HG03039 (cell line): Measurements from ENCODE around the gene TUBB3.

Experiments used
- ATAC-seq: cut with Tn5 transposase; IDR thresholded peaks from one replicate; pipeline ENCODE4 v1.9.1; 2021; ENCODE audit warnings: mild to moderate bottlenecking, moderate library complexity; ENCODE audit not compliant: unreplicated experiment

The TUBB3 gene

DNA sequence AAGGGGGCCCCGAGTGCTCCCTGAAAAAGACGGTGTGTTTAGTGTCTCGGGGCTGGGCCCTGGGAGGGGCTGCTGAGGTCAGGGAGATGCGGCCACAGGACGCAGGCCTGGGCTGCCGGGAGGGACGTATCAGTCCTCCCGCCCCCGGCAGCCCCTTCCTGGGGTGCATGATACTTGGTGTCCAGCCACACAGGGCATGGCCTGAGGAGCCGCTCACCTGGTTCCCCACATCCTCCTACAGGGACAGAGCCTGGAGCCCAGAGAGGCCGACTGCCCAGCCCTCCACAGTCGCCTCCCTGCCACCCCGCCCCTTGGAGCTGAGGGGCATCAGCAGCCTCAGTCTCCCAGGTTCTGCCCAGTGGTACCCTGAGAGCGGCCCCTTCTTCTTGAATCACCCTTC lies 13.4 kb downstream of the TUBB3 start:
- no peak for ATAC-seq

DNA sequence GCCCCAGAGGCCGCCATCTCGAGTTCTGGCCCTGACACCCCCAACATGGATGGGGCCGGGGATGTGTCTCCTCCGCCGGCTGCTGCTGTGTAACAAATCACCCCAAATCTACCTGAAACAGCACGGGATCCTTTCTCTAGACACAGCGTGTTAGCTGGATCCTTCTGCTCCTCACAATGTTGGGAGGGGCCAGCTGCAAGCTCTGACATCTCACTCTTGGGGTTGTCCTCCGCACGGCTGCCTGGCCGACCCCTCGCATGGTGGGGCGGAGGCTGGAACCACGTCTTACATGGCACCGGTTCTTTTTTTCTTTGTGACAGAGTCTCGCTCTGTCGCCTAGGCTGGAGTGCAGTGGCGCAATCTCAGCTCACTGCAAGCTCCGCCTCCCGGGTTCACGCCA lies 13.8 kb downstream of the TUBB3 start:
- ATAC-seq: no peak

DNA sequence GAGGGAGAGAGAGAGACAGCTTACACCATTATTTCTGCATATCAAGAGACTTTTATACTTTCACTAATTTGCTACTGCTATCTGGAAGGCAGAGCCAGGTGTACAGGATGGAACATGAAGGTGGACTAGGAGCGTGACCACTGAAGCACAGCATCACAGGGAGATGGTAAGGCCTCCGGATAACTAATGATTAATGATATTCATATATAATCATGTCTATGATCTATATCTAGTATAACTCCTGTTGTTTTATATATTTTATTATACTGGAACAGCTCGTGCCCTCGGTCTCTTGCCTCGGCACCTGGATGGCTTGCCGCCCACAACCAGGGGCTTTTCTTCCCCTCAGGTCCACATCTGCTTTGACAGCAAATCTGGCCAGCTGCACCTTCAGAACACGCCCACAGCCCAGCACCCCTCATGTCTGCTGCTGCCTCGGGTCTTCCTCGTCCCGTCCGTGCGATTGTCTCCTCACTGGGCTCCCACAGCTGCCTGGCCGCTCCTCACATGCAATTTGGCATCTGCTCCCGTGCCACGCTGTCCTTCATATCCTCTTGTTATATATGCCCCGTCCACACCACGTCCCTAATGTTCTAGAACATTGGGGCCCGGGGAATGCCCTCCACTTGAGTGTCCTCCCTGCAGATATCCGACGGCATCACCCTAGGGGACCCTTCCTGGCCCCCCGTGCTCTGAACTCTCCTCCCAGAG lies 15.2 kb downstream of the TUBB3 start:
- ATAC-seq: no peak

DNA sequence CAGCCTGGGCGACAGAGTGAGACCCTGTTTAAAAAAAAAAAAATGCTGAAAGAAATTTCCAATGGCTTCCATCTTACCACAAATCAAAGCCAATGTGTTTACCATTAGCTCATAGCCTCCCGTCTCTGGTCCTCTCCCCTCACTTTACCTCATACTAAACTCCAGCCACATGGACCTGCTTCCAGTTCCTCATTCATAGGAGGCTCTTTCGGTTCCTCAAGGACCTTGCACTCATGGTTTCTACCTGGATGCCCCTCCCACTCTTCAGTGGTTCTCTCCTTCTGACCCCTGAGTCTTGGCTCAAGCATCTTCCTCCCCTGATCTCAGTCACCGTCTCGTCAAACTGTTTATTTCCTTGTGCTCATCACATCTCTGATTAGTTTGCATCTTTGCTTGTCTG lies 21.6 kb downstream of the TUBB3 start:
- ATAC-seq: no peak

DNA sequence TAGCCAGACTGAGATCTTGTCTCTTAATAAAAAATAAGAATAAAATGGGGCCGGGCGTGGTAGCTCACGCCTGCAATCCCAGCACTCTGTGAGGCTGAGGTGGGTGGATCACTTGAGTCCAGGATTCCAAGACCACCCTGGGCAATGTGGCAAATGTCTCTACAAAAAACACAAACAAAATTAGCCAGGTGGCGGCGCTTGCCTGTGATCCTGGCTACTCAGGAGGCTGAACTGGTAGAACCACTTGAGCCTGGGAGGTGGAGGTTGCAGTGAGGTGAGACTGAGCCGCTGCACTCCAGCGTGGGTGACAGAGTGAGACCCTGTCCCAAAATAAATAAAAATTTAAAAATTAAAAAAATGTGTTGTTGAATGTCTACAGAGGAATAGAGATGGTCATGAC lies 22.5 kb downstream of the TUBB3 start:
- no peak for ATAC-seq

DNA sequence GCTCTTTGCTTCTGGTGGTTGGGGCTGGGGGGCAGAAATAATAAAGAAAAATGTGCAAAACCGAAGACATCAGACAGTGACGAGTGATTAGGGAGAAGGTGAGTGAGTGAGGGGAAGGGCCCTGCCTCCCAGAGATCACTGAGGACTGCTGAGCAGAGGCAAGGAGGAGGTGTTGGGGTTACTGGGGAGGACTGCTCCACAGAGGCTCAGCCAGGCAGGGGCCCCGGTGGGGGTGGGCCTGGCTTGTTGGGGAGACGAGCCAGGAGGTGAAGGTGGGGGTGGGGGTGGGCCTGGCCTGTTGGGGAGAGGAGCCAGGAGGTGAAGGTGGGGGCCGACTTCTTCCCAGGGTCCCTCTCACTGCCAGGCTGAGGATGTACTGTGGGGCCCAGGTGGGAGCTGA lies 23.4 kb downstream of the TUBB3 start:
- no peak for ATAC-seq

DNA sequence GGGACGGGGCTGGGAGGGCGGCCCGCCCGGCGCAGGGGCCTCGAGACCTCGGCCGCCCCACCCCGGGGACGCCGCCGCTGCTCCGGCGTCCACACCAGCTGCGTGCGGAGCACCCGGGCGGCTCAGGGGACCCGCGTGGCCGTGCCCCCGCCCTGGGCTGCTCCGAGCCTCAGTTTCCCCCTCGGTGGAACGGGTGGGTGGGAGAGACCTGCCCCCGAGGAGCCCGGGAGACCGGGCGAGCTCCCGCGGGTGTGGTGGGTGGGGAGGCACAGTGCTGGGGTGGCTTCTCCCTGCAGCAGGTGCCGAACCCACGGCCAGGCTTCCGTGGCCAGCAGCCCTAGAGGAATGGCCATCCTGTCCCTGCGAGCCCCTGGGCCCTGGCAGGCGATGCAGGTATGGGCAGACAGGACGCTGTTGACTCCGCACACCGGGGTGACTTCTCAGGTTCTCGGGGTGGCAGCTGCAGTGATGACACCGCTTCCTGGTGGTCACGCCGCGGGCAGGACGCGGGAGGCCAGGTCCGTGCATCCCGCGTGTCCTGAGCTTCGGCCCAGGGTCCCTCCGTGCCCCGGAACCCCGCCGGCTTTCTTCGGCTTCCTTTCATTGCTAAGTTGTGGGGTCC lies 26.1 kb downstream of the TUBB3 start:
- ATAC-seq: no peak

DNA sequence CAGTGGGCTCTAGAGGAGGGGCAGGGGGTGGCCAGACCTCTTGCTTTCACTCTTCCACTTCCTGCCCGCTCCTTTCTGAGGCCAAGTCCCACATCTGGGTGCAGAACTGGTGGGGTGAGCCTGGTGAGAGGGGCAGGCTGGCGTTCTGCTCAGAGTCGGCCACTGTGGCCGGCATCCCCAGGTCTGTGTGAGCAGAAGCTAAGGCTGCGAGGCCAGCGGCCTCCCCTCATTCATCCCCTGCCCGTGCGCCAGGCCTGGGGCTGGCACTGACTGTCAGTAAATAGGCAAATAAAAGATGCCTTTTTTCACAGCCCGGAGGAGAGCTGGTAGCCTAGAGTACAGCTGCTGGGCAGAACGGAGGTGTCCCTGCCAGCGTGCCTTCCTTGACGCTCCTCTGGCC lies 26.6 kb downstream of the TUBB3 start:
- ATAC-seq: no peak

DNA sequence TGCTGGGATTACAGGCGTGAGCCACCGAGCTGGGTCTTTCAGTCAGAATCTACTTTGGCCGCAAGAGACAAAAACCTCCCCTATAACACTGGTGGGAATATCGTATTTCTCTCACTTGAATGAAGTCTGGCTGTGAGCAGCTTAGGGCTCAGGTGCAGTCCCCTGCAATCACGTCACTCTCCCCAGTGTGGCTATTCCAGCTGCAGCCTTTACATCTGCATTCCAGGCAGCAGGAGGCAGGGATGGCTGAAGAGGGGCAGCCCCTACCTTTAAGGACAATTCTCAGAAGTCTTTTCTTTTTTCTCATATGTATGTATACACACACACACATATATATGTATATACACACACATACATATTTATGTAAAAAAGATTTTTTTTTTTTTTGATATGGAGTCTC lies 28.4 kb downstream of the TUBB3 start:
- ATAC-seq: no peak

DNA sequence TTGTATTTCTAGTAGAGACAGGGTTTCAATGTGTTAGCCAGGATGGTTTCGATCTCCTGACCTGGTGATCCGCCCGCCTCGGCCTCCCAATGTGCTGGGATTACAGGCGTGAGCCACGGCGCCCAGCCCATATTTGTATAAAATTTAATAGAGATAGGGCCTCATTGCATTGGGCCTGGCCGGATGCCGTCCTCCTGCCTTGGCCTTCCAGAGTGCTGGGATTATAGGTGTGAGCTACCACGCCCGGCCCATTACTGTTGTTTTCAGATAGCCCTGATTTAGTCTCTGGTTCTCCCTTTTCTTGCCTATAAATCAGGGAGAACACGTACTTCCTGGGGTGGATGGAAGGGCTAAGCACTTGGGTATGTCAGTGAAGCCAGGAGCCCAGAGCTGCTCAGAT lies 28.9 kb downstream of the TUBB3 start:
- no peak for ATAC-seq

DNA sequence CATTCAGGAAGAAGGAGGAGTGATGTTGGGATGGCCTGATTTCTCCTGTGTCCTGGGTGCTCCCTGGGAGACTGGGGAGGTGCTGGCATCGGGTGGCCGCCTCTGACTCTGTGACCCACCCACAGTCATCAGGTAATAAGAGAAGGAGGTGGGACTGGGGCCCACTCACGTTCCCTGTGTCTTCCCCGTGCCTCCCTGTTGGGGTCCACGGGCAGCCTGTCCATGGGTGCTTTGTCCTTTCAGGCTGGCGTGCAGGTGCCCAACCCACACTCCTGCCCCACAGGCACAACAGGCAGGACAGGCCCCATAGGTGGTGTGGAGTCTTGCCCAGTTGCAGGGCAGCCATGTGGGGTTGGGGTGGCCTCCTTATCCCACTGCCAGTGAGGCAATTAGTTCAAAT lies 29.4 kb downstream of the TUBB3 start:
- ATAC-seq: no peak

DNA sequence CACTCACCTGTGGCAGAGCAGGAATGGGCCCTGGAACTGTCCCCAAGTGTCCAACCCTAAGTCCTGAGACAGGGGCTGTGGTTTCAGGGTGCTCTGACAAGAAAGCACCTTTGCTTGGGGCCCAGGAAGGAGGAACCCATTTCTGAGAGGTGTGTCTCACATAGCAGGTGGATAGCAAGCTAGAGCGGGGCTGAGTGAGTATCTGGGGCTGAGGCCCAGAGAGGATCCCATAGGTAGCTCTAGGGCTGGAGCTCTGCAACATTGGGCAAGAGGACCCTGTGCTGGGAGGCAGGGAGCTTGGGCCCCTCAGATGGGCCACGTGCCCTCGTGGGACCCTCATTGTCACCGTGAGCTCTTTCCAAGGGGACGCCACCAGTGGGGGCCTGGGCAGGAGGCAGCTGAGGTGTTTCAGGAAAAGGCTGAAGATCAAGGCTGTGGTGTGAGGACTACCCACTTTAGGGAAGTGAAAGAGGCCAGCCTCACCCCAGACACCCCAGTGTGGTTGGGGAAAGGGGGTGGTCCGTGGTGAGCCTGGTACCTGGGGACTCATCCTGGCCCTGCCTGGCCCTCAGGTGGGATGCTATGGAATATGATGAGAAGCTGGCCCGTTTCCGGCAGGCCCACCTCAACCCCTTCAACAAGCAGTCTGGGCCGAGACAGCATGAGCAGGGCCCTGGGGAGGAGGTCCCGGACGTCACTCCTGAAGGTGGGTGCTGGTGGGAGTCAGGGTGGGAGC lies 30.7 kb downstream of the TUBB3 start:
- ATAC-seq: no peak

DNA sequence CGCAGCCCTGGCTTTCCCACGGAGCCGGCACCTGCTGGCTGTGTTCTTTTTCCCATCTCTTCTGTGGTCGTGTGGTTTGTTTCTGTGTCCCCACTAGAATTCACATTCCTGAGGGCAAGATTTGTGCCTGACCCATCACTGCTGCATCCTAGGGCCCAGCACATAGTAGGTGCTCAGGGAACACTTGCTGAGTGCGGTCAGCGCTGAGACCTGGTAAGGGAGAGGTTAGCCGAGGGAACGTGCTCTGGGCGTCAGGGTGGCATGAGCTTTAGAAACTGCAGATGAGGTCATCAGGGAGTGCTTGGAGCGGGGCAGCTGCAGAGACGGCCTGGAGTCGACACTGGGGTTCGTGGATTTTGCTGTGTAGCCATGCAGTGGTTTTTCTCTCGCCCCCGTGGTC lies 31.3 kb downstream of the TUBB3 start:
- ATAC-seq: no peak

DNA sequence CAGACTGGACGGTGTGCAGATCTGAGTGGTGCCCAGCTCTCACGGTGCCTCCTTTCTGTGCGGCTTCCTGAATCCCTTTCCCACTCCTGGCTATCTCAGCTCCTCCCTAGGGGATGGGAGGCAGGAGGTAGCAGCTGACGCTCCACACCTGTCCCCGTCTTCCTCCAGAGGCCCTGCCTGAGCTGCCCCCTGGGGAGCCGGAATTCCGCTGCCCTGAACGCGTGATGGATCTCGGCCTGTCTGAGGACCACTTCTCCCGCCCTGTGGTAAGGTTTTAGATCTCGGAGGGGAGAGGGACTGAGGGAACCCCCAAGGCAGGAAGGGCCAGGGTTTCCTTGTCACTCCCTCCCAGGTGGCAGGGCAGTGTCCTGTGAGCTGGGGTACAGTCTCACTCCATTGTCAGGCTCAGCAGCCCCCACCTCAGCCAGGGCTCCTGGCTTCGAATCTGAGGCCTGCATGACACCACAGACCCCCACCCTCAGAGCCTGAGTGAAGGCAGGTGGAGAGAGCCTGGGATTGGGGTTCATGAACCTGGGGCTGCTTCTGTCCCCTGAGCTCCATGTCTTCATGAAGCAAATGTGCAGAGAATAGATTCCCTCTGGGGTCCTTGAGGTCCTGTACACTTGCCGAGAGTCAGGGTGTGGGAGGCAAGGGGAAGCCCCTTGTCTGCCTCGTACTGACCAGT lies 32.0 kb downstream of the TUBB3 start:
- ATAC-seq: no peak

DNA sequence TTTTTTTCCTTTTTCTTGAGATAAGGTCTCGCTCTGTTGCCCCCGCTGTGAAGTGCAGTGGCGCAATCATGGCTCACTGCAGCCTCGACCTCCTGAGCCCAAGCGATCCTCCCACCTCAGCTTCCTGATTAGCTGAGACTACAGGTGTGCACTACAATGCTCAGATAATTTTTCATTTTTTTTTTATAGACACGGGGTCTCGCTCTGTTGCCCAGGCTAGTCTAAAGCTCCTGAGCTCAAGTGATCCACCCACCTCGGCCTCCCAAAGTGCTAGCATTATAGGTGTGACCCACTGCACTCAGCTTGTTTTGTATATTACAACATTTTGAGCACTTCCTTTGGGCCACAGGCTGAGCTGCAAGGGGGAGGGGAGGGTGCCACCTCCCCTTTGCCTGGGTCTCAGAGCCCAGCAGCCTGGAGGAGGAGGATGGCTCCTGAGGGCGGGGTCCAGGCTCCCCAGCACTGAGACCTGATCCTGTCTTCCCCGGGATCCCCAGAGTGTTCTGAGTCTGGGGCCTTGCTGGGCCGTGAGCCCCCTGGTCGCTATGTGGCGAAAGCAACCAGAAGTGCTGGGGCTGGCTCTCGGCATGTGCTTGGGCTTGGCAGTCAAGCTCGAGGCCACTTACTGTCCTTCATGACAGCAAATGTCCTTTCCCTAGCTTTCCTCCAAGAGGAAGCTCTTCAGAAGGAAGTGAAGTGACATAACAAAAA lies 33.5 kb downstream of the TUBB3 start:
- no peak for ATAC-seq

DNA sequence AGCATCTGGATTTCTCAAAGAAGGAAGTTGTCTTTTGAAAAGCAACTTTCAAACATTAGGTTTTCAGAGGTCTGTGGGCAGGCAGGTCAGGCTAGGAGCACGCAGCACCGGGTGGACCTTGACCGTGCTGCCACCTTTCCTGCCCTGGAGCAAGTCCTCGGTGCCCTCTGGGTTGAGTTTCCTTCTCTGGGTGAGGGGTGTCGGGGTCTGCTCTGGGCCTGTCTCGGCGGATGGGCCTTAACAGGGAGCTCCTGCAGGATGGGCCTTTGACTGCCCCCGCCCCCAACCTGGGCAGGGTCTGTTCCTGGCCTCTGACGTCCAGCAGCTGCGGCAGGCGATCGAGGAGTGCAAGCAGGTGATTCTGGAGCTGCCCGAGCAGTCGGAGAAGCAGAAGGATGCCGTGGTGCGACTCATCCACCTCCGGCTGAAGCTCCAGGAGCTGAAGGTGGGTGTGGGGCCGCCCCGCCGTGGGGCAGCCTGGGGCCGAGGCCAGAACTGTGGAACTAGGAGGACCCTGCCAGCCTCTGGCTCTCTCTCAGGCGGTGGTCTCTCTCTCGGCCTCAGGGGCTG lies 34.2 kb downstream of the TUBB3 start:
- ATAC-seq: no peak

DNA sequence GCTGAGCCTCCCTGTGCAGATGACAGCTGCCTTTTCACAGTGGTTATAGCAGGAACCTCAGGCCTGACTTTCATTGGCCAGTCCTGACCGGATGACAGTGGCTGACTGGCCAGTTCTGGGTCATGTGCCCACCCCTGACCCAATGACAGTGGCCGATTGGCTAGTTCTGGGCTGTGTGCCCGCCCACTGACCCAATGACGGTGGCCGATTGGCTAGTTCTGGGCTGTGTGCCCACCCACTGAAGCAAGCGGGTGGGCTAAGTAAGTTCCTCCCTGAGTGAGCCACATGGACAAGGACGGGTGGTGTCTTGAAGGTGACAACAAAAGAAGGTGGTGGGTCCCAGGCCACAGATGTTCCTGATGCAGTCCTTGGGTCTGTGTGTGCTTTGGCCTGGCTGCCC lies 34.9 kb downstream of the TUBB3 start:
- no peak for ATAC-seq

DNA sequence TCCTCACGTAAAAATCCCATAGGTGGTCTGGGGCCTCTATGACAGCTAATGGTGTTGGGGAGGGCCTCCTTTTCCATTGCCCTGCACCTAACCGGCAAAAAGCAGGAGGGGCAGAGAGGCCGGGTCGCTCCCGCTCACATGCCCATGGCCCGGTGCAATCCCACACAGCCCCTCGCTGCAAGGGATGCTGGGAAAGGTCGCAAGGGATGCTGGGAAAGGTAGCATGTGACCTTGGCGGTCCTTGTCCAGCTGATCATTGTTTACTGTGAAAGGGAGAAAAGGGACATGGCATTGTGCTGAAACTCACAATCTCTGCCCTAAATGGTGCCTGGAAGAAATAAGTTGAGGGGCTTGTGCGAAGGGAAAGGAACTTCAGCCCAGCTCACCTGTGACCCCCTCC lies 35.5 kb downstream of the TUBB3 start:
- ATAC-seq: no peak

DNA sequence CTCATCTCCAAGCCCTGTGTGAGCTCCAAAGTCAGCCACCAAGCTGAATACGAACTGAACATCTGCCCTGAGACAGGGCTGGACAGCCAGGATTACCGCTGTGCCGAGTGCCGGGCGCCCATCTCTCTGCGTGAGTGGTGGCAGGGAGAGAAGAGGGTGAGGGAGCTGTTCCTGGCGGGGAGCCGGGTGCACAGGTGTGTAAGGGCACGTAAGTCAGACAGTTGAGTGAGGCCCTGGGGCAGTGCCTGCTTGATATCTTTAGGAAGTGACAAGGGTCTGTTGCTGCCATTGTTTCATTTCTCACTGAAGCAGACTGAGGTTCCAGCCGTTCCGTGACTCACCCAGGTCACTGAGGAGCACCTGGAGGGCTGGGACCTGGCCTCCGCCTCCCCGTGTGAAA lies 37.8 kb downstream of the TUBB3 start:
- no peak for ATAC-seq

DNA sequence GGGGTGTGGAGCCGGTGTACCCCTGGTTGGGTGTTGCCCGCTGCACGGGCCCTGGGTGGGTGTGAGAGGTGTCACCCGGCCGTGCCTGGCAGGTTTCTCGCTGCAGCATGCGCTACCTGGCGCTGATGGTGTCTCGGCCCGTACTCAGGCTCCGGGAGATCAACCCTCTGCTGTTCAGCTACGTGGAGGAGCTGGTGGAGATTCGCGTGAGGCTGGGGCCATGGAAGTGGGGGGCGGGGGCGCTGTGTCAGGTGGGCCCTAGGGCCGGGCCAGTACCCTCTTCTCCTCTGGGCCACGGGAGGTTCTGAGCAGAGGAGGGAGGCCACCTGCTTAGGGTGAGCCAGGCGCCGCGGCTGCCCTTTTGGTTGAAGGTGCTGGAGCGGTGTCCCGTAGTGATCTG lies 38.8 kb downstream of the TUBB3 start:
- ATAC-seq: no peak
